SK-N-SH treated with all-trans-retinoic acid at 6 μM for 48 hours (cell line): Measurements from ENCODE around the gene EPHA6.

Experiments used
- CSDC2 ChIP-seq: fragments of 250-450 bp; sonication (Bioruptor Pico); IDR thresholded peaks from 2 replicates; pipeline ENCODE4 v1.5.0; 2020; ENCODE audit warnings: mild to moderate bottlenecking, moderate library complexity
- GLIS3 ChIP-seq: fragments of 250-450 bp; sonication (Bioruptor Pico); IDR thresholded peaks from 2 replicates; pipeline ENCODE4 v1.5.0; 2020; ENCODE audit warnings: mild to moderate bottlenecking, moderate library complexity
- PATZ1 ChIP-seq: fragments of 250-450 bp; sonication (Bioruptor Pico); IDR thresholded peaks from 2 replicates; pipeline ENCODE4 v1.8.0; 2020; ENCODE audit warnings: mild to moderate bottlenecking, moderate library complexity, borderline replicate concordance
- RARB ChIP-seq: fragments of 250-450 bp; sonication (Bioruptor Pico); IDR thresholded peaks from 2 replicates; pipeline ENCODE4 v1.8.0; 2021; ENCODE audit warnings: mild to moderate bottlenecking, moderate library complexity
- SNAI2 ChIP-seq: fragments of 250-450 bp; sonication (Bioruptor Pico); IDR thresholded peaks from 2 replicates; pipeline ENCODE4 v1.5.0; 2020; ENCODE audit warnings: mild to moderate bottlenecking, moderate library complexity
- TCF4 ChIP-seq: fragments of 250-450 bp; sonication (Bioruptor Pico); IDR thresholded peaks from 2 replicates; pipeline ENCODE4 v1.8.0; 2021; ENCODE audit warnings: mild to moderate bottlenecking, moderate library complexity, borderline replicate concordance
- TSHZ2 ChIP-seq: fragments of 250-450 bp; sonication (Bioruptor Pico); IDR thresholded peaks from 2 replicates; pipeline ENCODE4 v1.5.0; 2020; ENCODE audit warnings: mild to moderate bottlenecking, moderate library complexity
- ZC3H10 ChIP-seq: fragments of 250-450 bp; sonication (Bioruptor Pico); IDR thresholded peaks from 2 replicates; pipeline ENCODE4 v1.5.1; 2021; ENCODE audit warnings: mild to moderate bottlenecking, moderate library complexity
- ZFP3 ChIP-seq: fragments of 250-450 bp; sonication (Bioruptor Pico); IDR thresholded peaks from 2 replicates; pipeline ENCODE4 v1.5.0; 2020; ENCODE audit warnings: mild to moderate bottlenecking, moderate library complexity
- ZNF565 ChIP-seq: fragments of 450-650 bp; formaldehyde crosslinking; conservative IDR thresholded peaks from 2 replicates; pipeline ENCODE4 v1.5.0; 2020; ENCODE audit warnings: low read depth, mild to moderate bottlenecking, moderate library complexity

GRCh38 chr3:97391167-97391566 is 576.8 kb downstream of the EPHA6 start:
- TF ChIP-seq PATZ1 (CRISPR knock-in tag) (no peak), ZFP3 (CRISPR knock-in tag) (no peak), RARB (no peak), ZNF565 (no peak), TSHZ2 (CRISPR knock-in tag) (no peak), TCF4 (CRISPR knock-in tag) (no peak), SNAI2 (CRISPR knock-in tag) (no peak), GLIS3 (CRISPR knock-in tag) (no peak), ZC3H10 (CRISPR knock-in tag) (no peak), CSDC2 (CRISPR knock-in tag) (no peak)
